Gastroesophageal sphincter (tissue), 3 donors: Measurements from ENCODE around the gene ROBO3.

ENCODE experiments used
- CTCF ChIP-seq, 4 experiments: fragments of 200-600 bp in 2 of 4; fragments of 450-650 bp in 2 of 4; sonication (generic) in 1 of 4; IDR thresholded peaks; one replicate each; pipeline ENCODE4 v1.5.1; 2017 to 2019; ENCODE audit warnings: antibody characterized with exemption in 4 of 4, mild to moderate bottlenecking in 2 of 4, moderate library complexity in 2 of 4
- POLR2A ChIP-seq, 2 donors: fragments of 450-650 bp; IDR thresholded peaks; one replicate each; pipeline ENCODE4 v1.6.1; 2017; ENCODE audit warnings: antibody characterized with exemption in 2 of 2, mild to moderate bottlenecking in 2 of 2, moderate library complexity in 1 of 2
- POLR2AphosphoS5 ChIP-seq: sonication (generic); formaldehyde crosslinking; IDR thresholded peaks from one replicate; pipeline ENCODE4 v1.6.1; 2017; ENCODE audit warnings: antibody characterized with exemption

DNA sequence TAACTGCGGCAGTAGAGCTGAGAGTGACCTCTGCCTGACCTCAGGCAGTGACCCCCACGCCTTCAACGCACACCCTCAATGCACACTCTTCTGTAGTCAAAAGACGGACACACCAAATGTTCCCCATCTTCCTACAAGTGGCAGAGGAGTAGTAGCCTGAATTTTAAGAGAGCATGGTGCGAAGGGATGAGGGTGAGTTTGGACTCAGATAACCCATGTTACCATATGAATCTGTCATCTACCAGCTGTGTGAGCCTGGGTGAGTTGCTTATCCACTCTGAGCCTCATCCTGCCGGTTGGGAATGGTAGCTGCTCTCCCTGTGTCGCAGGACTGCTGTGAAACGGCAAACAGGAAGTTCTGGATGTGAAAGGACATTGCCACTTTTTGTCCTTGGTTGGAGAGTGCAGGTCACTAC lies 20.6 kb upstream of the ROBO3 start:
- no peak for TF ChIP-seq CTCF (IDR thresholded peaks at IDR 0.05)
- TF ChIP-seq POLR2AphosphoS5 = no peak
- TF ChIP-seq POLR2A (IDR thresholded peaks at IDR 0.05) = no peak
